Testis (tissue), 2 donors: ENCODE measurements around the gene SETDB2.

Experiments
- POLR2A ChIP-seq: fragments of 450-650 bp; IDR thresholded peaks from one replicate; pipeline ENCODE4 v1.6.1; 2017; ENCODE audit warnings: antibody characterized with exemption, mild to moderate bottlenecking, moderate library complexity
- TF ChIP-seq, protein P1 (sequence below), 3 experiments: fragments of 450-650 bp in 2 of 3; fragments of 200-600 bp in 1 of 3; sonication (generic) in 1 of 3; IDR thresholded peaks; one replicate each; pipeline ENCODE4 v1.5.1; 2016 to 2019; ENCODE audit warnings: antibody characterized with exemption in 3 of 3, mild to moderate bottlenecking in 2 of 3, moderate library complexity in 1 of 3

DNA sequence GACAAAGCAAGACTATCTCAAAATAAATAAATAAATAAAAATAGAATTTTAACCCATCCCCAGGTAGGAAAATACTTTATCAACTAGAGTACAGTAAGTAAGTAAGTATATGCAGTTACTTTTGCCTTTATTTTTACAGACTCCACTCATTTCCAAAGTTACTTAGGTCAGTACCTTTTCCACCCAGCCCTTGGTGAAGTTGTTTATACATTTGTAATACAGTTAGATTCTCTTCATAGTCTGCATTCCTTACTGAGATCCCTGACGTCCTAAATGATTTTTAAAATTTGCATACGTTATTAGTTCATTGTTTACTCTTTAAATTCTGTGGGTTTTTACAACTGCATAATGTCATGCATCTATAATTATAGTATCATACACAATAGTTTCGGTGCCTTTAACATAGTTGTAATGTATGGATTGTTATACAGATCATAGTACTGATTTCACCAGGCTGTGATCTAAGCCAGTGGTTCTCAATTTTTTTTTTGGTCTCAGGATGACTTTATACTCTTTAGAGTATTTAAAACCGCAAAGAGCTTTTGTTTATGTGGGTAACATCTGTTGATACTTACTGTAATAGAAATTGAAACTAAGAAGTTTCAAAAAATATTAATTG is 10.4 kb downstream of the SETDB2 start:
- TF ChIP-seq, protein P1, sequence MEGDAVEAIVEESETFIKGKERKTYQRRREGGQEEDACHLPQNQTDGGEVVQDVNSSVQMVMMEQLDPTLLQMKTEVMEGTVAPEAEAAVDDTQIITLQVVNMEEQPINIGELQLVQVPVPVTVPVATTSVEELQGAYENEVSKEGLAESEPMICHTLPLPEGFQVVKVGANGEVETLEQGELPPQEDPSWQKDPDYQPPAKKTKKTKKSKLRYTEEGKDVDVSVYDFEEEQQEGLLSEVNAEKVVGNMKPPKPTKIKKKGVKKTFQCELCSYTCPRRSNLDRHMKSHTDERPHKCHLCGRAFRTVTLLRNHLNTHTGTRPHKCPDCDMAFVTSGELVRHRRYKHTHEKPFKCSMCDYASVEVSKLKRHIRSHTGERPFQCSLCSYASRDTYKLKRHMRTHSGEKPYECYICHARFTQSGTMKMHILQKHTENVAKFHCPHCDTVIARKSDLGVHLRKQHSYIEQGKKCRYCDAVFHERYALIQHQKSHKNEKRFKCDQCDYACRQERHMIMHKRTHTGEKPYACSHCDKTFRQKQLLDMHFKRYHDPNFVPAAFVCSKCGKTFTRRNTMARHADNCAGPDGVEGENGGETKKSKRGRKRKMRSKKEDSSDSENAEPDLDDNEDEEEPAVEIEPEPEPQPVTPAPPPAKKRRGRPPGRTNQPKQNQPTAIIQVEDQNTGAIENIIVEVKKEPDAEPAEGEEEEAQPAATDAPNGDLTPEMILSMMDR (IDR thresholded peaks at IDR 0.05) = no peak
- TF ChIP-seq POLR2A = no peak
